KOPT-K1 (cell line): Measurements from ENCODE around the gene KIR3DL2.
"Not testable (repeated sequence)": the region's sequence is repeated elsewhere in the genome, so short reads cannot be mapped to it uniquely, and the experiment has no call there.

Experiments
- H3K27ac ChIP-seq: fragments of 200-600 bp; sonication (generic); 2 replicates; pipeline ENCODE4 v1.5.1; 2016; ENCODE audit warnings: antibody characterized with exemption, mild to moderate bottlenecking, low read depth, low read length; ENCODE audit not compliant: poor library complexity, severe bottlenecking
- H3K36me3 ChIP-seq: fragments of 200-600 bp; sonication (generic); 2 replicates; pipeline ENCODE4 v1.5.1; 2017; ENCODE audit warnings: antibody characterized with exemption, mild to moderate bottlenecking, low read length, moderate library complexity; ENCODE audit not compliant: insufficient read depth
- H3K9me3 ChIP-seq: fragments of 200-600 bp; sonication (generic); 2 replicates; pipeline ENCODE4 v1.5.1; 2017; ENCODE audit warnings: antibody characterized with exemption, low read length, mild to moderate bottlenecking; ENCODE audit not compliant: insufficient read depth, poor library complexity, severe bottlenecking

The KIR3DL2 gene

DNA sequence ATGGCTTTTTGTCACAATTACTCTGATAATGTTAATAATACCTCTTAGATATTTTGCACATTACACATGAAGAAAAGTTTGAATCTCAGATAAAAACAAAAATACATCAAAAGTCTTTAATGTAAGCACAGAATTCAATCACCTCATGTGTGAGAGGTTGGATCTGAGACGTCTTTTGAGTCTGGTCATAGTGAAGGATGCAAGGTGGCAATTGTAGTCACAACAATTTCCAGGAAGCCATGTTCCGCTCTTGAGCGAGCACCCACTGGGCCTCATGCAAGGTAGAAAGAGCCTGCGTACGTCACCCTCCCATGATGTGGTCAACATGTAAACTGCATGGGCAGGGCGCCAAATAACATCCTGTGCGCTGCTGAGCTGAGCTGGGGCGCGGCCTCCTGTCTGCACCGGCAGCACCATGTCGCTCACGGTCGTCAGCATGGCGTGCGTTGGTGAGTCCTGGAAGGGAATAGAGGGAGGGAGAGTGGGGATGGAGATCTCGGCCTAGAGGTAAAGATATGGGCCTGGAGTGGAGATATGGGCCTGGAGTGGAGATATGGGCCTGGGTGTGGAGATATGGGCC, at the start of gene KIR3DL2:
KIR3DL2 (plus strand) TSS at position 383 of the 580 bp plus-strand sequence; CDS start at position 416, 33 bp downstream.
- H3K27ac ChIP-seq, H3K9me3 ChIP-seq, H3K36me3 ChIP-seq: not testable (repeated sequence)

DNA sequence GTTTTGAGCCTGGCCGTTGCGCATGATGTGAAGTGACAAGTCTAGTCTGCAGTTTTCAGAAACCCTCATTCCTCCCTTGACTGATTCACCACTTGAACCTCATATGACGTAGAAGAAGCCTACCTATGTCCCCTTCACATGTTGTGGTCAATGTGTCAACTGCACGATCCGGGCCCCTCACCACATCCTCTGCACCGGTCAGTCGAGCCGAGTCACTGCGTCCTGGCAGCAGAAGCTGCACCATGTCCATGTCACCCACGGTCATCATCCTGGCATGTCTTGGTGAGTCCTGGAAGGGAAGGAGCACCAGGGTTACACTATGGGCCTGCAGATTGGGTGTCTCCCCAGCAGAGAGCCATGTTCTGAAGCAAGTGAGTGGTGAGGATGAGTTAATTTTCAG, 46.8 kb upstream of the KIR3DL2 start, which contains the start of gene KIR2DL4:
KIR2DL4 (plus strand) TSS at position 201 of the 400 bp plus-strand sequence; CDS start at position 243, 42 bp downstream.
- no peaks in the 10 kb centered on the region for H3K9me3 ChIP-seq
- H3K36me3 ChIP-seq = no peaks in the 10 kb centered on the region
- no peak within 1 kb of the TSS for H3K27ac ChIP-seq

DNA sequence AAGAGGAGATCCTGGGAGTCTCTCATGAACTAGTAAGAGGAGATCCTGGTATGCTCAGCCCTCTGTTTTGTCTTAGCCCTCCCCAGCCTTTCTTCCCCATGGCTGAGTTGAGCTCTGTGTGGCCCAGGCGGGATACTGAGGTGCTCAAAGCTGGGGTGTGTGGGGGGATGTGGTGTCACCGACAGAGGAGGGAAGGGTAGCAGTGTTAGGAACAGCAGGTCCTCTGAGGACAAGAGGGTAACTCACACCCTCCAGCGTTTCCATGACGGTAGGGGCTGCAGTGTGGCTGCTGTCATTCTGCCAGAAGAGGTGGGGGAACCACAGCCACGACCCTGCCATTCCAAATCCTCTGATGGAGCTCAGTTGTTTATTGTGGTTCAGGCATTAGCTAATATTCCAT, 46.1 kb upstream of the KIR3DL2 start:
- Histone ChIP-seq H3K9me3 (no peaks in the 10 kb centered on the region), H3K36me3 (no peaks in the 10 kb centered on the region), H3K27ac (no peak overlapping the region)

DNA sequence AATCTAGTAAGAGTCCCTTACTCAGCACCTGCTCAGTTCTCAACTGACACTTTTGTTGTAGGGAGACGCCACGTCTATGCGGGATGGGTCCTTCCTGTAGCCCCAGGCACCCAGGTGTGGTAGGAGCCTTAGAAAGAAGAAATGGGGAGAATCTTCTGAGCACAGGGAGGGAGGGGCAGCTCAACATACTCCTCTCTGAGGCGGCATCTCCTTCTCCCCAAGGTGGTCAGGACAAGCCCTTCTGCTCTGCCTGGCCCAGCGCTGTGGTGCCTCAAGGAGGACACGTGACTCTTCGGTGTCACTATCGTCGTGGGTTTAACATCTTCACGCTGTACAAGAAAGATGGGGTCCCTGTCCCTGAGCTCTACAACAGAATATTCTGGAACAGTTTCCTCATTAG, 45.7 kb upstream of the KIR3DL2 start:
- Histone ChIP-seq H3K36me3 (no peaks in the 10 kb centered on the region), H3K27ac (no peak overlapping the region), H3K9me3 (no peaks in the 10 kb centered on the region)

DNA sequence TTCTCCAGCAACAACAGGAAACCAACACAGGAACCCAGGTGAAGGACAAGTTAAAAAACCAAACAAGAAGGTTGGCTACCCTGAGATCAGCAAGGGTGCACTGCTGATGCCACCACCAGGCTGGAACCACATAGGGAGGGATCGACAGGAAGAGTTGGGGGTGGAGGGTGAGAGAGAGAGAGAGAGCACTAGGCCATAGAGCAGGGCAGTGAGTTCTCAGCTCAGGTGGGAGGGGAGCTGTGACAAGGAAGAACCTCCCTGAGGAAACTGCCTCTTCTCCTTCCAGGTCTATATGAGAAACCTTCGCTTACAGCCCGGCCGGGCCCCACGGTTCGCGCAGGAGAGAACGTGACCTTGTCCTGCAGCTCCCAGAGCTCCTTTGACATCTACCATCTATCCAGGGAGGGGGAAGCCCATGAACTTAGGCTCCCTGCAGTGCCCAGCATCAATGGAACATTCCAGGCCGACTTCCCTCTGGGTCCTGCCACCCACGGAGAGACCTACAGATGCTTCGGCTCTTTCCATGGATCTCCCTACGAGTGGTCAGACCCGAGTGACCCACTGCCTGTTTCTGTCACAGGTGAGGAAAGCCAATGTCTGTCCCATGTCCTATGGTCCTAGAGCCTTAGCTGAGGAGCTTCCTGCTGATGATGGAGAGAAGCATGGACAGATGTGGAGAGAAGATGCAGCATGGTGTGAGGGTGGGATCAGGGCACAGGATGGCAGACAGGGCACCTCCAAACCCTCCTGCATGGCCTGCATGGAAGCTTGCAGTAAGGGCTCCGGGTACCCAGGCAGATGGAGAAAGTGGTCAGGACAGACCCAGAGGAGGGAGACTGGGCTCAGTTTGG, 44.4 kb upstream of the KIR3DL2 start:
- Histone ChIP-seq H3K27ac (no peak overlapping the region), H3K36me3 (no peaks in the 10 kb centered on the region), H3K9me3 (no peaks in the 10 kb centered on the region)

DNA sequence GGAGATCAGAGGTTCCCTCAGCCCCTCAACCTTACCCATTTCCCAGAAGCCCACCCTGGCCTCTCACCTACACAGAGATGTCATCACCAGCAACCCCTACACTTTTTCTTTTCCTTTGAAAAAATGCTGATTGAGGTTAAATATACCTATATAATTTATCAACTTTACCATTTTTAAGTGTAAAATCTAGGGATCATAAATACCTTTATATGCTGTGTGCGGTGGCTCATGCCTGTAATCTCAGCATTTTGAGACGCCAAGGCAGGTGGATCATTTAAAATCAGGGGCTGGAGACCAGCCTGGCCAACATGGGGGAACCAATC, 43.8 kb upstream of the KIR3DL2 start:
- H3K27ac ChIP-seq = no peak overlapping the region
- H3K9me3 ChIP-seq = no peaks in the 10 kb centered on the region
- no peaks in the 10 kb centered on the region for H3K36me3 ChIP-seq

DNA sequence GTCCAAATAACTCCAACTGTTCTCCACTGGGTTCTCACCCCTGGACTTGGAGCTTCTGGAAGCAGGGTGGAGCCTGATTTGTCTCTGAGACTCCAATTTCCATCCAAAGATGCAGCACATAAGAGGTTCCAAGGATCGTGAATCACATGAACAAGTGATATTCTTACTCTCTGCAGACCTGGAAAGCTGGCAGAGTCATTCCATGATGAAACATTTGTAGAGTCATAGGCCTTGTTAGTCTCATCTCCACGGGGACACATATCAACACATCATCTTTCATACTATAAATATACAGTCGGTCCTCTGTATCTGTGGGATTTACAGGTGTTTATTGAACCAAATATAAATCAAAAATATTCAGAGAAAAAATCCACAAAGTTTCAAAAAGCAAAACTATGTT, 35.7 kb upstream of the KIR3DL2 start:
- H3K27ac ChIP-seq, H3K36me3 ChIP-seq: not testable (repeated sequence)
- peaks cover 10% of the 10 kb centered on the region for H3K9me3 ChIP-seq

DNA sequence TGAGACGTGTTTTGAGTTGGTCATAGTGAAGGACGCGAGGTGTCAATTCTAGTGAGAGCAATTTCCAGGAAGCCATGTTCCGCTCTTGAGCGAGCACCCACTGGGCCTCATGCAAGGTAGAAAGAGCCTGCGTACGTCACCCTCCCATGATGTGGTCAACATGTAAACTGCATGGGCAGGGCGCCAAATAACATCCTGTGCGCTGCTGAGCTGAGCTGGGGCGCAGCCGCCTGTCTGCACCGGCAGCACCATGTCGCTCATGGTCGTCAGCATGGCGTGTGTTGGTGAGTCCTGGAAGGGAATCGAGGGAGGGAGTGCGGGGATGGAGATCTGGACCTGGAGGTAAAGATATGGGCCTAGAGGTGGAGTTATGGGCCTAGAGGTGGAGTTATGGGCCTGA, 34.0 kb upstream of the KIR3DL2 start, which contains the start of gene KIR3DL1:
KIR3DL1 (plus strand) TSS at position 218 of the 400 bp plus-strand sequence.
- not testable (repeated sequence) for H3K27ac ChIP-seq, H3K36me3 ChIP-seq
- peaks cover 10% of the 10 kb centered on the region for H3K9me3 ChIP-seq

DNA sequence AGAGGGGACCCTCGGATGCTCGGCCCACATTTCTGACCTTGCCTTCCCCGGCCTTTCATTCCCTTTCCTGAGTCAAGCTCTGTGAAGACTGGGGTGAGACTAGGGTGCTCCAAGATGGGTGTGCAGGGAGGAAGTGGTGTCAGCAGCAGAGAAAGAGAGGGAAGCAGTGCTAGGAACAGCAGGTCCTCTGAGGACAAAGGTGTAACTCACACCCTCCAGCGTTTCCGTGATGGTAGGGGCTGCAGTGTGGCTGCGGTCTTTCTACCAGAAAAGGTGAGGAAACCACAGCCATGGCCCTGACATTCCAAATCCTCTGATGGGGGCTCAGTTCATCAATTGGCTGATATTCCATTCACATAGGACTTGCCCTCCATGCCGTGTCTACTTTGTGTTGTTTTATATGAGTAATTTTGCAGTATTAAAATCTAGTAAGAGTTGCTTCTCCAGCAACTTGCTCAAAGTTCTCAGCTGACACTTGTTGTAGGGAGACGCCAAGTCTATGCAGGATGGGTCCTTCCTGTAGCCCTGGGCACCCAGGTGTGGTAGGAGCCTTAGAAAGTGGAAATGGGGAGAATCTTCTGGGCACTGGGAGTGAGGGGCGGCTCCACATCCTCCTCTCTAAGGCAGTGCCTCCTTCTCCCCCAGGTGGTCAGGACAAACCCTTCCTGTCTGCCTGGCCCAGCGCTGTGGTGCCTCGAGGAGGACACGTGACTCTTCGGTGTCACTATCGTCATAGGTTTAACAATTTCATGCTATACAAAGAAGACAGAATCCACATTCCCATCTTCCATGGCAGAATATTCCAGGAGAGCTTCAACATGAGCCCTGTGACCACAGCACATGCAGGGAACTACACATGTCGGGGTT, 32.3 kb upstream of the KIR3DL2 start:
- Histone ChIP-seq H3K27ac (no peak overlapping the region), H3K9me3 (no peaks in the 10 kb centered on the region), H3K36me3 (no peaks in the 10 kb centered on the region)

DNA sequence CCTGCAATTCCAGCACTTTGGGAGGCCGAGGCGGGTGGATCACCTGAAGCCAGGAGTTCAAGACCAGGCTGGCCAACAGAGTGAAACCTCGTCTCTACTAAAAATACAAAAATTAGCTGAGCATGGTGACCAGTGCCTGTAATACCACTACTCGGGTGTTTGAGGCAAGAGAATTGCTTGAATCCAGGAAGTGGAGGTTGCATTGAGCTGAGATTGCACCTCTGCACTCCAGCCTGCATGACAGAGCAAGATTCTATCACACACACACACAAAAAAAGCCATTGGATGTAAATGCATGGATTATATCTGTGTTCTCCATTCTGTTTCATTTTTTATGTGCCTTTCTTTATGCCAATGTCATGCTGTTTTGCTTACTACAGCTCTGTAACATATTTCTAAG, 25.8 kb upstream of the KIR3DL2 start:
- not testable (repeated sequence) for H3K36me3 ChIP-seq, H3K27ac ChIP-seq, H3K9me3 ChIP-seq

DNA sequence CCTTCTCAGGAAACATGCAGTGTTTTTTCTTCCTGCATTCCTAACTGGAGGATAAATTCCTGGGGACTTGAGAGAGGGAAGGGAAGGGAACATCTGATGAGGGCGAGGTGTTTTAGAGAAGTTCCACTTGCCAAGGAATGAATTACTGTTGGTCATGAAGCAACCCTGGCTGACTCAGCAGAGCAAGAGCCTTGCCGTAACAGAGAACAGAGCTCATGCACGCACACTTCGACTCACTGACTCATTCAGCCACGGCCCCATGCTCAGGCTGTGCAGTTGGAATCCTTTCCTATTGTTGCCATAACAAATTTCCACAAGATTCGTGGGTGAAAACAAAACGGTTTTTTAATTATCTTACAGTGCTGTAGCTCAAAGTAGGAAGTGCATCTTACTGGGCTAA, 24.9 kb upstream of the KIR3DL2 start:
- not testable (repeated sequence) for H3K27ac ChIP-seq, H3K9me3 ChIP-seq, H3K36me3 ChIP-seq

DNA sequence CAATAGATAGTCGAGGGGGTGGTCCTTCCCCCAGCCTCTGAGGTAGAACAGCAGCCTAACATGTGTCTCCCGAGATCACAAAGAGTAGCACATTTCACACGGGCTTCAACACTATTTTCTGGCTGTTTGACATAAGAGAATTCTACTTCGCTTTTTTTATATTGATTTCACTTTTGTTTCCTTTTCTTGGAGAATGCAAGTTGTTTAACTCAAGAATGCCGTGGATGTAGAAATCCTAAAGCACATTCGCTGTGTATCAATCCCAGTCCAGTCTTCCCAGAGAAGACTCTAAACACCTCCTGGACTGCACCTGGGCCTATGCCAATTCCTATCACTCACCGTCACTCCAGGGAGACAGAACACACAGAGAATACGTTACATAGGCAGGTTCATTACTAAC, 22.2 kb upstream of the KIR3DL2 start:
- H3K36me3 ChIP-seq, H3K27ac ChIP-seq, H3K9me3 ChIP-seq: not testable (repeated sequence)

DNA sequence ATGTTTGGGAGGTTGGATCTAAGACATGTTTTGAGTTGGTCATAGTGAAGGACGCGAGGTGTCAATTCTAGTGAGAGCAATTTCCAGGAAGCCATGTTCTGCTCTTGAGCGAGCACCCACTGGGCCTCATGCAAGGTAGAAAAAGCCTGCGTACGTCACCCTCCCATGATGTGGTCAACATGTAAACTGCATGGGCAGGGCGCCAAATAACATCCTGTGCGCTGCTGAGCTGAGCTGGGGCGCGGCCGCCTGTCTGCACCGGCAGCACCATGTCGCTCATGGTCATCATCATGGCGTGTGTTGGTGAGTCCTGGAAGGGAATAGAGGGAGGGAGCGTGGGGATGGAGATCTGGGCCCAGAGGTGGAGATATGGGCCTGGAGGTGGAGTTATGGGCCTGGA, 17.7 kb upstream of the KIR3DL2 start, which contains the start of gene KIR2DS4:
KIR2DS4 (plus strand) TSS at position 181 of the 400 bp plus-strand sequence.
- not testable (repeated sequence) for H3K9me3 ChIP-seq, H3K27ac ChIP-seq, H3K36me3 ChIP-seq

DNA sequence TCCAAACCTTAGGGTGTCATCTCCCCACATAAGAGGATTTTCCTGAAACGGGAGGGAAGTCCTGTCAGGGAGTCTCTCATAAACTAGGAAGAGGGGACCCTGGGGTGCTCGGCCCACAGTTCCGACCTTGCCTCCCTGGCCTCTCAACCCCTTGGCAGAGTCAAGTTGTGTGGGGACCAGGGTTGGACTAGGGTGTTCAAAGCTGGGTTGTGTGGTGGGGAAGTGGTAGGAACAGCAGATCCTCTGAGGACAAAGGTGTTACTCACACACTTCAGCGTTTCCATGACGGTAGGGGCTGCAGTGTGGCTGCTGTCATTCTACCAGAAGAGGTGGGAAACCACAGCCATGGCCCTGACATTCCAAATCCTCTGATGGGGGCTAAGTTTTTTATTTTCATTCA, 15.1 kb upstream of the KIR3DL2 start:
- H3K36me3 ChIP-seq, H3K9me3 ChIP-seq, H3K27ac ChIP-seq: not testable (repeated sequence)

DNA sequence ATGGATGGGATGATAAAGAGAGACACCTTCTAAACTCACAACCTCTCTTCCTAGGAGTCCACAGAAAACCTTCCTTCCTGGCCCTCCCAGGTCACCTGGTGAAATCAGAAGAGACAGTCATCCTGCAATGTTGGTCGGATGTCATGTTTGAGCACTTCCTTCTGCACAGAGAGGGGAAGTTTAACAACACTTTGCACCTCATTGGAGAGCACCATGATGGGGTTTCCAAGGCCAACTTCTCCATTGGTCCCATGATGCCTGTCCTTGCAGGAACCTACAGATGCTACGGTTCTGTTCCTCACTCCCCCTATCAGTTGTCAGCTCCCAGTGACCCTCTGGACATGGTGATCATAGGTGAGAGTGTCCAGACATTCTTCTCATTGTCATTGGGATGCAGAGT, 12.7 kb upstream of the KIR3DL2 start:
- not testable (repeated sequence) for H3K27ac ChIP-seq, H3K9me3 ChIP-seq, H3K36me3 ChIP-seq
